Stimulated activated naive CD8-positive, alpha-beta T cell treated with anti-CD3 and anti-CD28 coated beads, Interleukin-15, Interleukin-2, amounts not matched to agents 100 U/mL and 50 U/mL, for 24 hours (primary cell): Measurements from ENCODE around the gene FAM131A.
"Not testable (repeated sequence)": the region's sequence is repeated elsewhere in the genome, so short reads cannot be mapped to it uniquely, and the experiment has no call there.

Source experiments
- ATAC-seq: fragments of 150-1000 bp; cut with Tn5 transposase; one replicate; pipeline ENCODE4 v1.10.0; 2021
- DNase-seq: peaks from one replicate; pipeline ENCODE4 v3.0.0; 2021

FAM131A gene

GRCh38 chr3:184317201-184317600, 20.2 kb upstream of the FAM131A start:
- no peak for DNase-seq
- ATAC-seq = no peak

GRCh38 chr3:184320104-184320445, 17.3 kb upstream of the FAM131A start:
- ATAC-seq = peak; percentile 78
- DNase-seq = peak; percentile 62

- no peak for DNase-seq
- ATAC-seq = no peak
These were observed 15.7 kb upstream of the FAM131A start for GRCh38 chr3:184321666-184322065.

- DNase-seq (no peak), ATAC-seq (no peak)
These were observed 14.5 kb upstream of the FAM131A start for GRCh38 chr3:184322731-184323487.

- no peak for DNase-seq
- no peak for ATAC-seq
These were observed 13.7 kb upstream of the FAM131A start for GRCh38 chr3:184323696-184324095.

- DNase-seq = no peak
- no peak for ATAC-seq
These were observed 12.1 kb upstream of the FAM131A start for GRCh38 chr3:184325269-184325668.

- DNase-seq (no peak), ATAC-seq (peak; percentile 82)
These were observed 11.6 kb upstream of the FAM131A start for GRCh38 chr3:184325715-184326369.

GRCh38 chr3:184327171-184327570, 10.2 kb upstream of the FAM131A start:
- ATAC-seq = no peak
- no peak for DNase-seq

- ATAC-seq = no peak
These were observed 8.9 kb upstream of the FAM131A start for GRCh38 chr3:184328516-184328915.

GRCh38 chr3:184332370-184333090, 4.9 kb upstream of the FAM131A start:
- no peak for ATAC-seq
- DNase-seq = no peak

More at GRCh38 chr3:184328516-184328915, 8.9 kb upstream of the FAM131A start:
- no peak for DNase-seq

- ATAC-seq (no peak), DNase-seq (no peak)
These were observed 4.2 kb upstream of the FAM131A start for GRCh38 chr3:184333190-184333589.

GRCh38 chr3:184333700-184334099, 3.7 kb upstream of the FAM131A start:
- ATAC-seq (no peak), DNase-seq (no peak)

- peak; percentile 65 for DNase-seq
- ATAC-seq = peak; percentile 83
These were observed 2.8 kb upstream of the FAM131A start for GRCh38 chr3:184334470-184335158.

GRCh38 chr3:184335291-184335660, 2.1 kb upstream of the FAM131A start:
- ATAC-seq (no peak), DNase-seq (no peak)

- DNase-seq = peak; percentile 93
- ATAC-seq = peak; percentile 45
These were observed 1.5 kb upstream of the FAM131A start for GRCh38 chr3:184335661-184336546.

GRCh38 chr3:184336547-184337398, 627 bp upstream of the FAM131A start:
- no peak for DNase-seq
- no peak for ATAC-seq

GRCh38 chr3:184337981-184338380, 581 bp downstream of the FAM131A start:
- no peak for DNase-seq
- no peak for ATAC-seq

- no peak for DNase-seq
- no peak for ATAC-seq
These were observed 1.1 kb downstream of the FAM131A start for GRCh38 chr3:184338511-184338945.

- ATAC-seq (no peak), DNase-seq (no peak)
These were observed 1.6 kb downstream of the FAM131A start for GRCh38 chr3:184339001-184339400.

- DNase-seq, ATAC-seq: not testable (repeated sequence)
These were observed 2.2 kb downstream of the FAM131A start for GRCh38 chr3:184339451-184340135.
